Uterus (tissue), 4 donors: ENCODE results near the gene STAC3. TPM values are rescaled to one million over a fixed set of nuclear protein-coding genes. Genes with fewer than 3 reads are reported as not detected.

Source experiments
- DNase-seq, 2 donors: peaks; one replicate each; pipeline ENCODE4 v3.0.0-alpha.2; 2019 to 2020
- H3K27ac ChIP-seq, 2 donors: fragments of 200-600 bp; sonication (generic); 1 replicate in 1 of 2; 2 replicates in 1 of 2; pipeline ENCODE4 v1.5.1; 2016 to 2018
- H3K27me3 ChIP-seq, 2 donors: fragments of 200-600 bp; sonication (generic); one replicate each; pipeline ENCODE4 v1.5.1; 2018 to 2019; ENCODE audit warnings: control low read depth in 1 of 2
- H3K36me3 ChIP-seq, 2 donors: fragments of 200-600 bp; sonication (generic); one replicate each; pipeline ENCODE4 v1.5.1; 2019; ENCODE audit warnings: control low read depth in 1 of 2
- H3K4me1 ChIP-seq, 2 donors: fragments of 200-600 bp; sonication (generic); one replicate each; pipeline ENCODE4 v1.5.1; 2018 to 2019; ENCODE audit warnings: control low read depth in 1 of 2
- H3K4me3 ChIP-seq, 2 donors: fragments of 200-600 bp; sonication (generic); 1 replicate in 1 of 2; 2 replicates in 1 of 2; pipeline ENCODE4 v1.5.1; 2018 to 2019; ENCODE audit warnings: mild to moderate bottlenecking in 1 of 2
- H3K9me3 ChIP-seq, 2 donors: fragments of 200-600 bp; sonication (generic); one replicate each; pipeline ENCODE4 v1.5.1; 2019; ENCODE audit warnings: control low read depth in 1 of 2
- POLR2A ChIP-seq, 2 donors: fragments of 450-650 bp; IDR thresholded peaks; one replicate each; pipeline ENCODE4 v1.6.1; 2016; ENCODE audit warnings: antibody characterized with exemption in 2 of 2, mild to moderate bottlenecking in 1 of 2, moderate library complexity in 1 of 2
- intact Hi-C: fragments of 100-400 bp; cut with DNase I; formaldehyde crosslinking; loops from one replicate; pipeline ENCODE4 v1.15.1; 2023; ENCODE audit warnings: low total_unique reads
- total RNA-seq, 4 donors: library from RNA; depleted of rRNA in 3 of 4; stranded (reverse); fragments of >200 nt in 3 of 4; gene quantifications; one replicate each; pipeline versions ENCODE4 v1.1.0 to v1.2.4, GENCODE V29; 2014 to 2023
- TF ChIP-seq, protein P1 (sequence below), 4 experiments: fragments of 200-600 bp in 2 of 4; fragments of 450-650 bp in 2 of 4; sonication (generic) in 2 of 4; IDR thresholded peaks; one replicate each; pipeline ENCODE4 v1.5.1; 2016 to 2019; ENCODE audit warnings: antibody characterized with exemption in 4 of 4, mild to moderate bottlenecking in 2 of 4, moderate library complexity in 1 of 4
- donor health status: DM: yes; HTN: yes; CAD: no.

Gene STAC3
- total RNA-seq, 4 donors from 2014 or later: 1.0 to 2.8 TPM; not detected in 2

DNA sequence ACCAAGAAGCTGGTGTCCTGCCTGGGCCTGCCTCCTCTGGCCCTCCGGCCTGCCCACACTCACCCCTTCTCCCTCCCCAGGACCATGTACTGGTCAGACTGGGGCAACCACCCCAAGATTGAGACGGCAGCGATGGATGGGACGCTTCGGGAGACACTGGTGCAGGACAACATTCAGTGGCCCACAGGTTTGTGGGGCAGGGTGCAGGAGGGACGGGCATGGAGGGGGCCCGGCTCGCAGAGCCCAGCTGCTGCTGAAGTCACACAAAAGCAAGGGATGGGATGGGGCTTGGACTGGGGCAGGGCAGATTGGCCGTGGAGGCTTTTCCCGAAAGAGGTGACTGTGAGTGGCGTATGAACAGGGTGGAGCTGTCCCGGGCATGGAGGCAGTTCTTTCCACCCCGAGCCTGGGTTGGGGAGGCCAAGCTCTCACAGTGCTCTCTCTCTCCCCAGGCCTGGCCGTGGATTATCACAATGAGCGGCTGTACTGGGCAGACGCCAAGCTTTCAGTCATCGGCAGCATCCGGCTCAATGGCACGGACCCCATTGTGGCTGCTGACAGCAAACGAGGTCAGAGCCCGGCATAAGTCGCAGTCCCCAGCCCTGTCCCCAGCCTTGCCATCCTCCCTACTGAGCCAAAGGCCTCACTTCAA lies 42.2 kb downstream of the STAC3 start:
- intact Hi-C loops: no loop called here
- TF ChIP-seq, protein P1, sequence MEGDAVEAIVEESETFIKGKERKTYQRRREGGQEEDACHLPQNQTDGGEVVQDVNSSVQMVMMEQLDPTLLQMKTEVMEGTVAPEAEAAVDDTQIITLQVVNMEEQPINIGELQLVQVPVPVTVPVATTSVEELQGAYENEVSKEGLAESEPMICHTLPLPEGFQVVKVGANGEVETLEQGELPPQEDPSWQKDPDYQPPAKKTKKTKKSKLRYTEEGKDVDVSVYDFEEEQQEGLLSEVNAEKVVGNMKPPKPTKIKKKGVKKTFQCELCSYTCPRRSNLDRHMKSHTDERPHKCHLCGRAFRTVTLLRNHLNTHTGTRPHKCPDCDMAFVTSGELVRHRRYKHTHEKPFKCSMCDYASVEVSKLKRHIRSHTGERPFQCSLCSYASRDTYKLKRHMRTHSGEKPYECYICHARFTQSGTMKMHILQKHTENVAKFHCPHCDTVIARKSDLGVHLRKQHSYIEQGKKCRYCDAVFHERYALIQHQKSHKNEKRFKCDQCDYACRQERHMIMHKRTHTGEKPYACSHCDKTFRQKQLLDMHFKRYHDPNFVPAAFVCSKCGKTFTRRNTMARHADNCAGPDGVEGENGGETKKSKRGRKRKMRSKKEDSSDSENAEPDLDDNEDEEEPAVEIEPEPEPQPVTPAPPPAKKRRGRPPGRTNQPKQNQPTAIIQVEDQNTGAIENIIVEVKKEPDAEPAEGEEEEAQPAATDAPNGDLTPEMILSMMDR (IDR thresholded peaks at IDR 0.05): no peak
- Histone ChIP-seq H3K27ac (no peak overlapping the region), H3K27me3 (no peaks in the 10 kb centered on the region), H3K36me3 (no peaks in the 10 kb centered on the region), H3K9me3 (no peaks in the 10 kb centered on the region), H3K4me3 (no peak overlapping the region), H3K4me1 (no peaks in the 10 kb centered on the region)
- DNase-seq: no peak

- no peak for DNase-seq
- Histone ChIP-seq H3K36me3 (no peaks in the 10 kb centered on the region), H3K27ac (no peak overlapping the region)
These were observed 43.0 kb downstream of the STAC3 start for GRCh38 chr12:57207731-57208630.

GRCh38 chr12:57205931-57206330 lies 45.1 kb downstream of the STAC3 start:
- no peak overlapping the region for H3K4me3 ChIP-seq
- H3K27ac ChIP-seq: no peak overlapping the region
- no peaks in the 10 kb centered on the region for H3K9me3 ChIP-seq
- intact Hi-C loops: no loop called here
- no peaks in the 10 kb centered on the region for H3K36me3 ChIP-seq
- no peaks in the 10 kb centered on the region for H3K4me1 ChIP-seq
- no peak for TF ChIP-seq POLR2A (IDR thresholded peaks at IDR 0.05)
- TF ChIP-seq, protein P1 (IDR thresholded peaks at IDR 0.05): no peak
- H3K27me3 ChIP-seq: no peaks in the 10 kb centered on the region
- no peak for DNase-seq

More at GRCh38 chr12:57207731-57208630, 43.0 kb downstream of the STAC3 start:
- Histone ChIP-seq H3K9me3 (no peaks in the 10 kb centered on the region), H3K4me3 (no peak overlapping the region), H3K27me3 (no peaks in the 10 kb centered on the region), H3K4me1 (no peaks in the 10 kb centered on the region)
- intact Hi-C loops: no loop called here
- TF ChIP-seq, protein P1 (IDR thresholded peaks at IDR 0.05): no peak
- TF ChIP-seq POLR2A (IDR thresholded peaks at IDR 0.05): no peak

DNA sequence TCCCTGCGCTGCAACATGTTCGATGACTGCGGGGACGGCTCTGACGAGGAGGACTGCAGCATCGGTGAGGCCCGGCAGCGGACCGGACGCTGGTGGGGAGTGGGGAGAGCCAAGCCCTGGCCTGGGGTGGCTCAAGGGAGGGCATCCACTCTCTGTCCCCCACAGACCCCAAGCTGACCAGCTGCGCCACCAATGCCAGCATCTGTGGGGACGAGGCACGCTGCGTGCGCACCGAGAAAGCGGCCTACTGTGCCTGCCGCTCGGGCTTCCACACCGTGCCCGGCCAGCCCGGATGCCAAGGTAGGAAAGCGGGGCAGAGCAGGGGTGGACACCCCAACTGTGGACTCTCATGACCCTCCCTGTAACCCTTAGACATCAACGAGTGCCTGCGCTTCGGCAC lies 45.8 kb downstream of the STAC3 start:
- Histone ChIP-seq H3K9me3 (no peaks in the 10 kb centered on the region), H3K27me3 (no peaks in the 10 kb centered on the region), H3K4me1 (no peaks in the 10 kb centered on the region), H3K4me3 (no peak overlapping the region), H3K27ac (no peak overlapping the region), H3K36me3 (no peaks in the 10 kb centered on the region)
- DNase-seq: no peak
- intact Hi-C loops: no loop called here
- no peak for TF ChIP-seq POLR2A (IDR thresholded peaks at IDR 0.05)
- TF ChIP-seq, protein P1 (IDR thresholded peaks at IDR 0.05): no peak

DNA sequence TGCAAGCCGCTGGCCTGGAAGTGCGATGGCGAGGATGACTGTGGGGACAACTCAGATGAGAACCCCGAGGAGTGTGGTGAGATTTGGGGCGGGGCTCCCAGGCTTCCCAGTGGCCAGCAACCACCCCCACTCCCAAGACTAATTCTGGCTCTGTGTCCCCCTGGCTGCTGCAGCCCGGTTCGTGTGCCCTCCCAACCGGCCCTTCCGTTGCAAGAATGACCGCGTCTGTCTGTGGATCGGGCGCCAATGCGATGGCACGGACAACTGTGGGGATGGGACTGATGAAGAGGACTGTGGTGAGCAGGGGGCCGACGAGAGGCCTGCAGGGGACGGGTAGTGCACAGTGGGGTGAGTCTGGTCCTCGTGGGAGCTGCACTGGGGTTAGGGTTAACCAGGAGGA lies 46.5 kb downstream of the STAC3 start:
- no peak for TF ChIP-seq POLR2A (IDR thresholded peaks at IDR 0.05)
- Histone ChIP-seq H3K4me3 (no peak overlapping the region), H3K9me3 (no peaks in the 10 kb centered on the region), H3K27ac (no peak overlapping the region), H3K36me3 (no peaks in the 10 kb centered on the region), H3K4me1 (no peaks in the 10 kb centered on the region), H3K27me3 (no peaks in the 10 kb centered on the region)
- no peak for DNase-seq
- intact Hi-C loops: no loop called here
